Mesothelial cell of epicardium (in vitro differentiated cells): ENCODE measurements around the gene SPOCK1. TPM values are rescaled to one million over a fixed set of nuclear protein-coding genes. Genes with fewer than 3 reads are reported as not detected.

Source experiments
- DNase-seq, 2 experiments: peaks; one replicate each; pipeline ENCODE4 v3.0.0; 2021; ENCODE audit warnings: low spot score in 2 of 2; ENCODE audit not compliant: unreplicated experiment in 2 of 2
- H3K27ac Mint-ChIP-seq: 2 replicates; pipeline ENCODE4 v1.8.0; 2021; ENCODE audit warnings: mixed read lengths
- H3K27me3 Mint-ChIP-seq: 2 replicates; pipeline ENCODE4 v1.8.0; 2021; ENCODE audit warnings: low read depth, mixed read lengths
- H3K36me3 Mint-ChIP-seq: 2 replicates; pipeline ENCODE4 v1.8.0; 2021; ENCODE audit warnings: mixed read lengths
- H3K4me1 Mint-ChIP-seq: 2 replicates; pipeline ENCODE4 v1.8.0; 2021; ENCODE audit warnings: mixed read lengths
- H3K4me3 Mint-ChIP-seq: 2 replicates; pipeline ENCODE4 v1.8.0; 2021; ENCODE audit warnings: mild to moderate bottlenecking, moderate library complexity, mixed read lengths
- H3K9me3 Mint-ChIP-seq: 2 replicates; pipeline ENCODE4 v1.8.0; 2021; ENCODE audit warnings: mixed read lengths
- total RNA-seq: library from RNA; stranded (reverse); gene quantifications from 3 replicates; pipeline ENCODE4 v1.2.1, GENCODE V29; 2021
- TF ChIP-seq, protein P1 (sequence below): fragments of 200-600 bp; sonication (generic); IDR thresholded peaks from one replicate; pipeline ENCODE4 v1.5.0; 2021; ENCODE audit warnings: antibody characterized with exemption; ENCODE audit not compliant: unreplicated experiment

Gene SPOCK1
- total RNA-seq, 1 donor from 2014 or later: 6.6 TPM

DNA sequence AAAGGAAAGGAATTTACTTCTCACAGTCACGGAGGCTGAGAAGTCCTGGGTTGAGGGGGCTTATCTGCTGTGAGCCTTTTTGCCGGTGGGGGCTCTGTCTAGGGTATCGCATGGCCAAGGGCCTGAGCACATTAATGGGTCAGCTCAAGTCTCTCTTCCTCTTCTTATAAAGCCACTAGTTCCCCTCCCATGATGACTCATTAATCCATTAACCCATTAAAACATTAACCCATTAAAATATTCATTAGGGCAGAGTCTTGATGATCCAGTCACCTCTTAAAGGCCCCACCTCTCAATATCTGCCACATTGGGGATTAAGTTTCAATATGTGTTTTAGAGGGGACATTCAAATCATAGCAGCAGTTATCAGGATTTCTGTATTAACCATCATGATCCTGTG lies 406.3 kb downstream of the SPOCK1 start:
- H3K27ac Mint-ChIP-seq: no peak overlapping the region
- no peaks in the 10 kb centered on the region for H3K27me3 Mint-ChIP-seq
- H3K4me3 Mint-ChIP-seq: no peak overlapping the region
- TF ChIP-seq, protein P1, sequence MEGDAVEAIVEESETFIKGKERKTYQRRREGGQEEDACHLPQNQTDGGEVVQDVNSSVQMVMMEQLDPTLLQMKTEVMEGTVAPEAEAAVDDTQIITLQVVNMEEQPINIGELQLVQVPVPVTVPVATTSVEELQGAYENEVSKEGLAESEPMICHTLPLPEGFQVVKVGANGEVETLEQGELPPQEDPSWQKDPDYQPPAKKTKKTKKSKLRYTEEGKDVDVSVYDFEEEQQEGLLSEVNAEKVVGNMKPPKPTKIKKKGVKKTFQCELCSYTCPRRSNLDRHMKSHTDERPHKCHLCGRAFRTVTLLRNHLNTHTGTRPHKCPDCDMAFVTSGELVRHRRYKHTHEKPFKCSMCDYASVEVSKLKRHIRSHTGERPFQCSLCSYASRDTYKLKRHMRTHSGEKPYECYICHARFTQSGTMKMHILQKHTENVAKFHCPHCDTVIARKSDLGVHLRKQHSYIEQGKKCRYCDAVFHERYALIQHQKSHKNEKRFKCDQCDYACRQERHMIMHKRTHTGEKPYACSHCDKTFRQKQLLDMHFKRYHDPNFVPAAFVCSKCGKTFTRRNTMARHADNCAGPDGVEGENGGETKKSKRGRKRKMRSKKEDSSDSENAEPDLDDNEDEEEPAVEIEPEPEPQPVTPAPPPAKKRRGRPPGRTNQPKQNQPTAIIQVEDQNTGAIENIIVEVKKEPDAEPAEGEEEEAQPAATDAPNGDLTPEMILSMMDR: no peak
- peaks cover 51% of the 10 kb centered on the region for H3K4me1 Mint-ChIP-seq
- no peak for DNase-seq
- H3K9me3 Mint-ChIP-seq: no peaks in the 10 kb centered on the region
- no peaks in the 10 kb centered on the region for H3K36me3 Mint-ChIP-seq

DNA sequence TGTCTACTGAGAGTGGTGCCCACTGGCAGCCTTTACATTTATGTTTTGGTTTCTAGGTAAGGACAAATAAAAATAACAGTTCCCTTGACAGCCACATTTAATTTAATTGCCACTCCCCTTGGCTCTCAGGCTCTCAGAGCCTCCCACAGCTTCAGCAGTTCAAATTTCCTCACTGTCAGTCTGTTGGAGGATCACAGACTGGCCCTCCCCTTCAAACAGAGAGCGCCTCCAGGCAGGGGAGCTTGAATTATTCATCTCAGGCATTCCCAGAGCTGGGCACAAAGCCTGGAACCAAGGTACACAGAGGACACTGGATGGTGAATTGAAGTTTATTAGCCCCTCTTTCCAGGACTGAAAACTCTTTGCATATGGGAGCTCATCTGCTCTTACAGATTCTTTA lies 407.7 kb downstream of the SPOCK1 start:
- H3K27me3 Mint-ChIP-seq: no peaks in the 10 kb centered on the region
- peaks cover 53% of the 10 kb centered on the region for H3K4me1 Mint-ChIP-seq
- no peak overlapping the region for H3K4me3 Mint-ChIP-seq
- peak overlapping the region; percentile 84 for H3K27ac Mint-ChIP-seq
- H3K36me3 Mint-ChIP-seq: no peaks in the 10 kb centered on the region
- no peaks in the 10 kb centered on the region for H3K9me3 Mint-ChIP-seq
- TF ChIP-seq, protein P1: no peak
- no peak for DNase-seq

DNA sequence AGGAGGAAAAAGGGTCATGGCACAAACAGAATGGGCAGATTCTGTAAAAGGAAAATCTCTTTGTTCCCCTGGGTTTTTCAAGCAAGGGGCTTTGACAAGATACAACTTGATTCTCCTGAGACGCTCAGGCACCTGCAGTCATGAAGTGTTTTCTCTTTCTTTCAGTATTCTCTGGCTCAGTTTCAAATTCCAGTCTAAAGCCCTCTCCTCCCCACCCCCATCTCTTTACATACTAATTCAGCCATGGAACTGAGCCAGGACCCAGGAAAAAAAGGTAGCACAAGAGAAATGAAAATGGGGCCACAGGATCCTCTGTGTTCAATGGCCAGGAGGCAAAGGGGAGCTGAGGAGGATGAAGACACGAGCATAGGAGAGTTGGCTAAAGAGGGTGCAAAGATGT lies 408.4 kb downstream of the SPOCK1 start:
- DNase-seq: peak in 1 of 2 experiments; percentile 44
- peak overlapping the region; percentile 84 for H3K27ac Mint-ChIP-seq
- no peak overlapping the region for H3K4me3 Mint-ChIP-seq
- TF ChIP-seq, protein P1: no peak
- H3K4me1 Mint-ChIP-seq: peaks cover 53% of the 10 kb centered on the region
- no peaks in the 10 kb centered on the region for H3K9me3 Mint-ChIP-seq
- H3K36me3 Mint-ChIP-seq: no peaks in the 10 kb centered on the region
- peaks cover 5% of the 10 kb centered on the region for H3K27me3 Mint-ChIP-seq

DNA sequence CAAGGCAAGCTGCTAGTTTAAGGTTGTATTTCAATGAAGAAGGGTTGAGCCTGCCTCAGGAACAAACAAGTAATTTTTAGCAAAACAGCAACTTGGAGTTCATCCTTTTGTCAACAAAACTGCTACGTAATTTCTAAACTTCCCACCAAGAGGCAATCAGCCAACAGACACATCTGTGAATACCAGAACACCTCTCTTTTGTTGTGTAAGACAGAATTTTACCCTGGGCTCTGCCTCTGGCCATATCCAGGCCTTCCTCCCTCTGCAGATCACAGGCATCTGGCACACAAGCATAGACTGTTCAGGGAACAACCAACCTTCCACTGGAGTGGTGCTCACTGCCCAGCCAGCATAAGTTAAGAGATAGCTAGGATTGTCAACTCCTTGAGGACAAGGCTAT lies 409.0 kb downstream of the SPOCK1 start:
- Mint-ChIP-seq H3K4me3 (peak overlapping the region; percentile 5), H3K27ac (peak overlapping the region; percentile 84), H3K27me3 (peaks cover 10% of the 10 kb centered on the region), H3K4me1 (peaks cover 53% of the 10 kb centered on the region), H3K36me3 (no peaks in the 10 kb centered on the region), H3K9me3 (no peaks in the 10 kb centered on the region)
- TF ChIP-seq, protein P1: no peak
- no peak for DNase-seq

DNA sequence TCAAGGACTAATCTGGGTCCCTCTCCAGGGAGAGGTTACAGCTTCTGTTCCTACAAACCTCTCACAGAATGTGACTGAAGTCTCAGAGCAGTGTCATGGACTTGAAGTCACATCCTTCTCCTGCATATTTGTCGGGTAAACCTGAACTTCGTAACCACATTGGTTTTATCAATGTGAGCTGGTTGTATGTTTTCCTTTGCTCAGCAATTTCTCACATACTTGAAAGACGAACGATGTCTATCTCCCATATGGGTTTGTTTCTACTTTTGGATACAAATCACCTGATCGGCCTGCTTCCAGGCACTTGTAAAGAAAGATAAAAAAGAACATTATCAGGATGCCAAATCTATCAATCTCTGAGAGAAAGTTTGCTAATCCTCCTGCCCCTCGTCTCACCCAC lies 411.0 kb downstream of the SPOCK1 start:
- no peaks in the 10 kb centered on the region for H3K9me3 Mint-ChIP-seq
- peaks cover 53% of the 10 kb centered on the region for H3K4me1 Mint-ChIP-seq
- H3K4me3 Mint-ChIP-seq: no peak overlapping the region
- H3K27ac Mint-ChIP-seq: no peak overlapping the region
- no peak for DNase-seq
- peaks cover 19% of the 10 kb centered on the region for H3K27me3 Mint-ChIP-seq
- no peaks in the 10 kb centered on the region for H3K36me3 Mint-ChIP-seq
- TF ChIP-seq, protein P1: no peak

DNA sequence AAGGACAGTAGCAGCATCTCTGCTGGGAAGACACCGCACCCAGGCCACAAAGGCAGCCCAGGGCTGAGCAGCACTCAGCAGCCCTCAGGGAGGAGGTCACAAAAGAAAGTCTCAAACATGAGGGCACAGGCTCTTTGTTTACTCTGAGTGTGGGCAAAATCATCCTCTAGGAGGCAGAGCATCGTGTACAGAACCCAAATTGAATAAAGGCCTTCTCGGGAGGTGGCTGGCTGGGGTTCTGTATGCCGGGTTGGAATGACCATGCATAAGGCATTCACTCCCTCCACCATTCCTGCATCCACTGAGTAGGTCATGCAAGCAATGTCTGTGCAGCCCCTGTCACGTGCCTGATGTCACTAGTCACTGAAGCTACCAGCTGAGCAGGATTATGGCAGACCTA lies 412.8 kb downstream of the SPOCK1 start:
- Mint-ChIP-seq H3K27me3 (peaks cover 21% of the 10 kb centered on the region), H3K4me3 (no peak overlapping the region), H3K9me3 (no peaks in the 10 kb centered on the region), H3K4me1 (peaks cover 35% of the 10 kb centered on the region), H3K27ac (no peak overlapping the region), H3K36me3 (no peaks in the 10 kb centered on the region)
- no peak for DNase-seq
- TF ChIP-seq, protein P1: no peak
